HG02970 (cell line): ENCODE data around the gene TAF11L14.

Experiments
- ATAC-seq: cut with Tn5 transposase; IDR thresholded peaks from one replicate; pipeline ENCODE4 v1.9.1; 2021; ENCODE audit warnings: mild to moderate bottlenecking, moderate library complexity, moderate number of reproducible peaks; ENCODE audit not compliant: unreplicated experiment, low FRiP score

The TAF11L14 gene

GRCh38 chr5:17678751-17679324 is 44.6 kb downstream of the TAF11L14 start:
- no peak for ATAC-seq

- no peak for ATAC-seq
Observed at GRCh38 chr5:17679597-17680203, 45.4 kb downstream of the TAF11L14 start.

GRCh38 chr5:17680737-17681136 is 46.5 kb downstream of the TAF11L14 start:
- ATAC-seq = no peak
